HepG2 (cell line): ENCODE results near the gene CEP164.

Experiments used
- IRF1 ChIP-seq: sonication (generic); formaldehyde crosslinking; IDR thresholded peaks from 2 replicates; pipeline ENCODE4 v1.4.0; 2020; ENCODE audit warnings: low read depth, mild to moderate bottlenecking, missing genetic modification reagents
- IRF2 ChIP-seq: IDR thresholded peaks from 2 replicates; pipeline ENCODE4 v1.6.1; 2018; ENCODE audit warnings: missing genetic modification reagents, missing compliant biosample characterization
- NAIF1 ChIP-seq: sonication (generic); formaldehyde crosslinking; IDR thresholded peaks from 2 replicates; pipeline ENCODE4 v1.5.0; 2020; ENCODE audit warnings: mild to moderate bottlenecking, missing genetic modification reagents, borderline replicate concordance
- SIX4 ChIP-seq: sonication (generic); formaldehyde crosslinking; IDR thresholded peaks from 2 replicates; pipeline ENCODE4 v1.4.0; 2020; ENCODE audit warnings: missing genetic modification reagents
- TERF1 ChIP-seq: sonication (generic); formaldehyde crosslinking; IDR thresholded peaks from 2 replicates; pipeline ENCODE4 v1.8.0; 2022; ENCODE audit warnings: mild to moderate bottlenecking, missing genetic modification reagents, moderate library complexity
- TF ChIP-seq, protein P1 (sequence below): sonication (generic); formaldehyde crosslinking; conservative IDR thresholded peaks from 2 replicates; pipeline ENCODE4 v1.4.0; 2020; ENCODE audit warnings: missing genetic modification reagents

DNA sequence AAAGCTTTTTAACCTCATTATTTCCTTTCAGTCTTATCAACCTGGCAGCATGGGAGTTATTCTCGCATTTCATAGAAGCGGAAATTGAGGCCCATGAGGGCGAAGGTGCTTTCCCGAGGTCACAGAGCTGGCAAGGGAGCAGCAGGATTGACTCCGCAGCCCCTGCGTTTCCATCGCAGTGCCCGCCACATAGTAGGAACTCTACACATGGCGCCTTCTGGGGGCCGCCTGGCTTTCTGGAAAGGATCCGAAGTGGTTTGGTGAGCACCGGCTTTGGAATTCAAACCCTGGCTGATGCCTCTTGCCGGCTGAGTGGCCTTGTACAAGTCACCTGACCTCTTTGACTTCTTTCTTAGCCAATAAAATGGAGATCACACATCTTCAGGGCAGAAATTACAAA, 93.4 kb downstream of the CEP164 start:
- TF ChIP-seq IRF1 (CRISPR knock-in tag) (no peak), IRF2 (no peak), NAIF1 (CRISPR knock-in tag) (no peak), TERF1 (CRISPR knock-in tag) (no peak), SIX4 (CRISPR knock-in tag) (no peak)
- TF ChIP-seq, protein P1, sequence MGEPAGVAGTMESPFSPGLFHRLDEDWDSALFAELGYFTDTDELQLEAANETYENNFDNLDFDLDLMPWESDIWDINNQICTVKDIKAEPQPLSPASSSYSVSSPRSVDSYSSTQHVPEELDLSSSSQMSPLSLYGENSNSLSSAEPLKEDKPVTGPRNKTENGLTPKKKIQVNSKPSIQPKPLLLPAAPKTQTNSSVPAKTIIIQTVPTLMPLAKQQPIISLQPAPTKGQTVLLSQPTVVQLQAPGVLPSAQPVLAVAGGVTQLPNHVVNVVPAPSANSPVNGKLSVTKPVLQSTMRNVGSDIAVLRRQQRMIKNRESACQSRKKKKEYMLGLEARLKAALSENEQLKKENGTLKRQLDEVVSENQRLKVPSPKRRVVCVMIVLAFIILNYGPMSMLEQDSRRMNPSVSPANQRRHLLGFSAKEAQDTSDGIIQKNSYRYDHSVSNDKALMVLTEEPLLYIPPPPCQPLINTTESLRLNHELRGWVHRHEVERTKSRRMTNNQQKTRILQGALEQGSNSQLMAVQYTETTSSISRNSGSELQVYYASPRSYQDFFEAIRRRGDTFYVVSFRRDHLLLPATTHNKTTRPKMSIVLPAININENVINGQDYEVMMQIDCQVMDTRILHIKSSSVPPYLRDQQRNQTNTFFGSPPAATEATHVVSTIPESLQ (CRISPR knock-in tag) = no peak
